Large intestine (tissue), 3 donors: Measurements from ENCODE around the gene KRT6C. TPM values are rescaled to one million over a fixed set of nuclear protein-coding genes. Genes with fewer than 3 reads are reported as not detected.
"Not testable (repeated sequence)": the region's sequence is repeated elsewhere in the genome, so short reads cannot be mapped to it uniquely, and the experiment has no call there.

ENCODE experiments used
- DNase-seq, 2 donors: peaks; one replicate each; pipeline versions ENCODE4 v3.0.0 to v3.0.0-alpha.2; 2013
- H3K27ac ChIP-seq: one replicate; pipeline ENCODE4 v1.5.1; 2013; ENCODE audit warnings: low read length
- H3K27me3 ChIP-seq: 2 replicates; pipeline ENCODE4 v1.6.1; 2013; ENCODE audit warnings: low read length; ENCODE audit not compliant: control insufficient read depth, insufficient read depth
- H3K36me3 ChIP-seq: 2 replicates; pipeline ENCODE4 v1.6.1; 2013; ENCODE audit warnings: low read length; ENCODE audit not compliant: control insufficient read depth, insufficient read depth
- H3K4me1 ChIP-seq: one replicate; pipeline ENCODE4 v1.6.1; 2013; ENCODE audit warnings: low read length; ENCODE audit not compliant: control insufficient read depth, insufficient read depth
- H3K4me3 ChIP-seq: one replicate; pipeline ENCODE4 v1.5.1; 2013; ENCODE audit warnings: low read length
- H3K9me3 ChIP-seq: one replicate; pipeline ENCODE4 v1.6.1; 2013; ENCODE audit warnings: mild to moderate bottlenecking, low read depth, low read length, moderate library complexity; ENCODE audit not compliant: control insufficient read depth
- WGBS: methylation state at CpG from one replicate; pipeline ENCODE4 v1.1.5; 2013; ENCODE audit warnings: low lambda C conversion rate; ENCODE audit not compliant: insufficient coverage; 5-methylcytosine and 5-hydroxymethylcytosine counted together
- polyA plus RNA-seq: library from polyadenylated mRNA; unstranded; fragments of 120-200 nt; gene quantifications from one replicate; pipeline ENCODE4 v1.2.1, GENCODE V29; 2013

KRT6C gene
- polyA plus RNA-seq, 1 donor = not detected

- no peaks in the 10 kb centered on the region for H3K4me1 ChIP-seq
- no peaks in the 10 kb centered on the region for H3K27me3 ChIP-seq
- no peak overlapping the region for H3K27ac ChIP-seq
- no peak for DNase-seq
- no peaks in the 10 kb centered on the region for H3K36me3 ChIP-seq
- no peak overlapping the region for H3K4me3 ChIP-seq
- H3K9me3 ChIP-seq = no peaks in the 10 kb centered on the region
- WGBS = 83% methylated on average over 2 of the region's 15 CpGs
Measured at GRCh38 chr12:52515927-52516831, 42.6 kb upstream of the KRT6C start.

GRCh38 chr12:52515319-52515646, 41.7 kb upstream of the KRT6C start:
- Histone ChIP-seq H3K27me3 (no peaks in the 10 kb centered on the region), H3K36me3 (no peaks in the 10 kb centered on the region), H3K4me1 (no peaks in the 10 kb centered on the region), H3K9me3 (no peaks in the 10 kb centered on the region), H3K4me3 (no peak overlapping the region), H3K27ac (no peak overlapping the region)
- no peak for DNase-seq
- WGBS = 100% methylated on average over 1 of the region's 1 CpG

- Histone ChIP-seq H3K27me3 (no peaks in the 10 kb centered on the region), H3K4me1 (no peaks in the 10 kb centered on the region), H3K36me3 (no peaks in the 10 kb centered on the region), H3K9me3 (no peaks in the 10 kb centered on the region), H3K4me3 (no peak overlapping the region), H3K27ac (no peak overlapping the region)
- no peak for DNase-seq
- no CpG with 5 or more reads among the region's 14 CpGs for WGBS
Measured at GRCh38 chr12:52514471-52515318, 41.1 kb upstream of the KRT6C start.

- no peaks in the 10 kb centered on the region for H3K9me3 ChIP-seq
- DNase-seq = no peak
- no peaks in the 10 kb centered on the region for H3K4me1 ChIP-seq
- no peak overlapping the region for H3K27ac ChIP-seq
- no peaks in the 10 kb centered on the region for H3K36me3 ChIP-seq
- no peaks in the 10 kb centered on the region for H3K27me3 ChIP-seq
- H3K4me3 ChIP-seq = no peak overlapping the region
- 100% methylated on average over 3 of the region's 6 CpGs for WGBS
Measured at GRCh38 chr12:52513736-52514135, 40.1 kb upstream of the KRT6C start.

- WGBS = 100% methylated on average over 1 of the region's 5 CpGs
- Histone ChIP-seq H3K27me3 (peaks cover 3% of the 10 kb centered on the region), H3K4me1 (no peaks in the 10 kb centered on the region), H3K36me3 (no peaks in the 10 kb centered on the region), H3K9me3 (no peaks in the 10 kb centered on the region), H3K4me3 (no peak overlapping the region), H3K27ac (no peak overlapping the region)
- no peak for DNase-seq
Measured at GRCh38 chr12:52508211-52508610, 34.6 kb upstream of the KRT6C start.

GRCh38 chr12:52506858-52507715, 33.5 kb upstream of the KRT6C start:
- Histone ChIP-seq H3K36me3 (no peaks in the 10 kb centered on the region), H3K4me1 (no peaks in the 10 kb centered on the region), H3K27me3 (peaks cover 3% of the 10 kb centered on the region), H3K27ac (no peak overlapping the region), H3K4me3 (no peak overlapping the region), H3K9me3 (no peaks in the 10 kb centered on the region)
- DNase-seq = peak in 1 of 2 donors; percentile 29
- WGBS = no CpG with 5 or more reads among the region's 4 CpGs

GRCh38 chr12:52502877-52503276, 29.3 kb upstream of the KRT6C start:
- Histone ChIP-seq H3K4me3 (no peak overlapping the region), H3K9me3 (no peaks in the 10 kb centered on the region), H3K27me3 (no peaks in the 10 kb centered on the region), H3K27ac (no peak overlapping the region), H3K4me1 (no peaks in the 10 kb centered on the region), H3K36me3 (no peaks in the 10 kb centered on the region)
- no CpG with 5 or more reads among the region's 1 CpG for WGBS
- no peak for DNase-seq

GRCh38 chr12:52501490-52501889, 27.9 kb upstream of the KRT6C start:
- H3K27ac ChIP-seq = no peak overlapping the region
- DNase-seq = no peak
- H3K4me1 ChIP-seq = no peaks in the 10 kb centered on the region
- H3K27me3 ChIP-seq = peaks cover 7% of the 10 kb centered on the region
- H3K9me3 ChIP-seq = no peaks in the 10 kb centered on the region
- no peak overlapping the region for H3K4me3 ChIP-seq
- no CpG with 5 or more reads among the region's 7 CpGs for WGBS
- no peaks in the 10 kb centered on the region for H3K36me3 ChIP-seq

GRCh38 chr12:52500574-52500973, 27.0 kb upstream of the KRT6C start:
- H3K27ac ChIP-seq, H3K9me3 ChIP-seq, H3K27me3 ChIP-seq, H3K36me3 ChIP-seq, H3K4me3 ChIP-seq, H3K4me1 ChIP-seq, DNase-seq: not testable (repeated sequence)
- 80% methylated on average over 1 of the region's 6 CpGs for WGBS
